ENCODE results near the gene NBAS. TPM values are rescaled to one million over a fixed set of nuclear protein-coding genes. Genes with fewer than 3 reads are reported as not detected.

The NBAS gene
- total RNA-seq, 1 experiment from 2014 or later: 32.5 TPM

DNA sequence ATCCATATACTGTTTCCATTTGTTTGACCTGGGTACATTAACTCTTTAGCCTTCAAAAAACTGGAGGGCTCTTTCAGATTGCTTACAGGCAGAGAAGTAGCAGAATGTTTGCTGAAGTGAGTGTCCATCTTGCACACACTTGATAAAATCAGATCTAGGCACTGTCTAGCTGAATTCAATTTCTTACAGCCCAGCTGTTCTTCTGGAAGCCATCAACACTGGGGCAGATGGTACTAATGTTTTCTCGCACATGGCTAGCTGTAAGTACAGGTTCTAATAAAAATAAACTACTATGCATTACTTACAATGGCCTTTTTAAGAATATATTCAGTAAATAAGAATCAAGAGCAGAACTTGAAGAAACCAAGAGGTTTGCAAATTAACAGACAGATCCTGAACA, 175.9 kb downstream of the NBAS start:
- Histone ChIP-seq H3K23me2 (ENCODE audit: insufficient read length, low read depth, low read length, poor library complexity, severe bottlenecking) (no peaks in the 10 kb centered on the region), H3K27me3 (ENCODE audit: insufficient read depth, low read length) (no peaks in the 10 kb centered on the region), H2BK20ac (ENCODE audit: low read depth, low read length, poor library complexity, severe bottlenecking) (no peak overlapping the region), H3K14ac (ENCODE audit: insufficient read depth, low read length) (no peak overlapping the region), H4K20me1 (ENCODE audit: control insufficient read depth, insufficient read depth, insufficient read length) (no peaks in the 10 kb centered on the region), H4K5ac (ENCODE audit: insufficient read length, low read depth, low read length) (no peak overlapping the region), H3K9ac (ENCODE audit: extremely low read depth, insufficient read length, low read length) (no peak overlapping the region), H2BK5ac (ENCODE audit: insufficient read length, low read length) (no peak overlapping the region), H4K91ac (ENCODE audit: insufficient read length, low read depth, low read length) (no peak overlapping the region), H3K23ac (ENCODE audit: insufficient read length, low read depth, low read length) (no peak overlapping the region), H3K4me2 (ENCODE audit: insufficient read depth, insufficient read length, low read length) (no peak overlapping the region), H3K9me3 (ENCODE audit: control insufficient read depth, low read depth, low read length) (no peaks in the 10 kb centered on the region), H3K27ac (ENCODE audit: insufficient read length, low read depth, low read length) (no peak overlapping the region), H2AK5ac (ENCODE audit: insufficient read length, low read length) (no peak overlapping the region), H3K79me1 (ENCODE audit: insufficient read depth, low read depth, low read length, poor library complexity, severe bottlenecking) (no peaks in the 10 kb centered on the region), H3K4ac (ENCODE audit: low read depth, low read length) (no peak overlapping the region), H3K56ac (ENCODE audit: insufficient read length, low read depth, low read length) (no peak overlapping the region), H2BK15ac (ENCODE audit: low read depth, low read length) (no peak overlapping the region), H2AFZ (ENCODE audit: low read length) (no peak overlapping the region), H3K4me1 (ENCODE audit: insufficient read depth, low read length) (no peaks in the 10 kb centered on the region), H2BK120ac (ENCODE audit: low read depth, low read length, poor library complexity, severe bottlenecking) (no peak overlapping the region), H3K18ac (ENCODE audit: insufficient read length, low read depth, low read length) (no peak overlapping the region), H3T11ph (ENCODE audit: low read length) (no peak overlapping the region), H4K8ac (replicated peaks; ENCODE audit: insufficient read length, low read depth, low read length) (no peak overlapping the region), H2BK12ac (ENCODE audit: insufficient read length, low read depth, low read length) (no peak overlapping the region), H3K79me2 (ENCODE audit: insufficient read depth, low read length) (no peaks in the 10 kb centered on the region)
- TF ChIP-seq CTCF (conservative IDR thresholded peaks at IDR 0.05): no peak
- WGBS (ENCODE audit: extremely low coverage, insufficient read length, low lambda C conversion rate): no CpG with 5 or more reads among the region's 1 CpG
- Mint-ChIP-seq H3K4me1 (no peaks in the 10 kb centered on the region), H3K9me3 (no peaks in the 10 kb centered on the region), H3K27me3 (ENCODE audit: low read depth) (no peaks in the 10 kb centered on the region), H3K36me3 (ENCODE audit: insufficient read depth in 1 of 3, low read depth in 3 of 3) (no peaks in the 10 kb centered on the region), H3K4me3 (no peak overlapping the region), H3K27ac (0 out of 7 replicates have a peak overlapping the region, but pooled peaks of 1 of the 3 experiments have one; percentile 13)
- DNase-seq: no peak
